Mucosa of descending colon (tissue), 3 donors: ENCODE results near the gene PHACTR1. TPM values are rescaled to one million over a fixed set of nuclear protein-coding genes. Genes with fewer than 3 reads are reported as not detected.

Experiments
- ATAC-seq: fragments of 200-7000 bp; cut with Tn5 transposase; one replicate; pipeline ENCODE4 v1.9.1; 2020; ENCODE audit warnings: mild to moderate bottlenecking, moderate library complexity
- DNase-seq, 3 donors: peaks; one replicate each; pipeline ENCODE4 v3.0.0-alpha.2; 2020
- H3K36me3 ChIP-seq: fragments of 200-600 bp; one replicate; pipeline ENCODE4 v1.8.0; 2021; ENCODE audit warnings: low read depth, mild to moderate bottlenecking
- H3K4me1 ChIP-seq: fragments of 200-600 bp; one replicate; pipeline ENCODE4 v1.8.0; 2021; ENCODE audit warnings: low read depth, mild to moderate bottlenecking
- H3K4me3 ChIP-seq: fragments of 200-600 bp; one replicate; pipeline ENCODE4 v1.8.0; 2021; ENCODE audit warnings: mild to moderate bottlenecking
- H3K9me3 ChIP-seq: fragments of 200-600 bp; one replicate; pipeline ENCODE4 v1.8.0; 2021; ENCODE audit warnings: mild to moderate bottlenecking
- CTCF ChIP-seq: fragments of 200-600 bp; IDR thresholded peaks from one replicate; pipeline ENCODE4 v1.8.0; 2022; ENCODE audit warnings: antibody characterized with exemption, mild to moderate bottlenecking
- intact Hi-C, 2 donors: fragments of 100-400 bp; cut with DNase I in 1 of 2; cut with micrococcal nuclease in 1 of 2; formaldehyde crosslinking; loops; one replicate each; pipeline versions ENCODE4 v1.11.0 to v1.11.1; 2022; cut with DNase I, micrococcal nuclease
- total RNA-seq, 3 donors: library from RNA; stranded (reverse); fragmentation: NEBNext Ultra II Directional in 2 of 3; extraction: Animal tissue kit (Norgen Biotek cat#: 25700) in 2 of 3; gene quantifications; one replicate each; pipeline versions ENCODE4 v1.2.1 to v1.2.4, GENCODE V29; 2021 to 2023
- donor health status: DM: no; HTN: no; CAD: no; lungs with moderate emphysema.
- donor health status: DM: no; HTN: no; CAD: no.
- donor health status: DM: no; HTN: yes; CAD: no.

The PHACTR1 gene
- total RNA-seq, 3 donors from 2014 or later, result 2.7 to 4.7 (median 3.1) TPM

DNA sequence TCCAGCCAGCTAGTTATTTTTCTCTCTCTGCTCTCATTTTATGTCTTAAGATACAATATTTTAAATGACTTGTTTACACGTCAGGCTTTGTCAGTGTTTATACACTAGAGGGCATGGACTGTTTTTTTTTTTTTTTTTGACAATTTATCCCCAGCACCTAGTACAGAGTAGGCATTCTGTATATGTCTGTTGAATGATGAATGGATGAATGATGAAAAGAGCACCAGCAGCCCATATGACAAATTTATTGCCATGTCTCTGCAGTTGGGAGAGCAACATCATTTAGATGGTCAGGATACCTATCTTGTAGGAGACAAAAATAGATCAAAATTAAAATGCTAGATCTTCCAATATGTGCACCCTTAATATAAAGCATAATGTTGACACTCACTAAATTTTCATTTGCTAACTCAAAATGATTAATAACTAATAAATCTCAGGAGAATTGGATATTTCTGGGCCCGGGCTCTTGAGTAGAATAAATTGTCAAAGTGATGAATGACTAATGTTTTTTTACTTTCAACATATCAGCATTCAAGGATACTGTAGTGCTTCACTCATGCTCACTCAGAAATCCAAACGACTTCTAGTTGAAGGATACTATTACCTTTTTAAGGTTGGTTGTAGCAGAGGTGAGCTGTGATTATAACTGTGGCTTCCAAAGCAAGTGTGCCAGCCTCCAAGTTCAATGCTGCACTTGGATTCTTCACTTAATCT, 200.0 kb downstream of the PHACTR1 start:
- H3K4me1 ChIP-seq, result no peaks in the 10 kb centered on the region
- TF ChIP-seq CTCF, result no peak
- no peak for DNase-seq
- no peaks in the 10 kb centered on the region for H3K36me3 ChIP-seq
- intact Hi-C loops, result loop anchor here in 1 of 2 donors (10.0 kb wide), 1 partner anchor 418 kb away; no protein-coding TSS in a partner anchor
- H3K9me3 ChIP-seq, result no peaks in the 10 kb centered on the region
- H3K4me3 ChIP-seq, result no peak overlapping the region
- ATAC-seq, result no peak

- Histone ChIP-seq H3K9me3 (no peaks in the 10 kb centered on the region), H3K4me3 (no peak overlapping the region), H3K36me3 (no peaks in the 10 kb centered on the region), H3K4me1 (no peaks in the 10 kb centered on the region)
- ATAC-seq (no peak), DNase-seq (no peak)
- intact Hi-C loops, result no loop called here
- no peak for TF ChIP-seq CTCF
Observed at GRCh38 chr6:12921467-12921866, 204.9 kb downstream of the PHACTR1 start.

DNA sequence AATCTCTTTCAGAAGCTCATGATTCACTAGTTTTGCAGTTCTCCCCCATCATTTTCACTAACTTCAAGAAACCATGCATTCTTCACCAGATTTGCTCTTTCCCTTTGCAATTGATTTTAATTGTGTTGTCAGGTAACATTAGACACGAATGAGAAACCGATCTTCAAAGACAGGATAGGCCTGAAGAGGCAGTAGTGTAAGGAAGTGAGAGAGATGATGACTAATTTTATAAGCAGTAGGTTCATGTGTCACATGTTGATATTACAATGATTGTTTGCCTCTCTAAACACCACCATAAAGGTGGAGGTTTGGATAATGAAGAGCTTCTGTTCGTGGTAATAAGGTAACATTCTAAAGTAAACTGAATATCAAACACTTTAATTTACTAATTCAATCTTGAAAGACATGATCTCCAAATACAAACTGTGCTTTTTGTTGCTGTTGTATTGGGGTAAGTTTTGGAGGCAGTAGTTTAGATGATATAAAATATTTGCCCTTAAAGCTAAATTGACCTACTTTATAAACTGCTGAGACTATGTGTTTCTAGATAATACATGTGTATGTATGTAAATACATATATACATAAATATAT, 207.2 kb downstream of the PHACTR1 start:
- Histone ChIP-seq H3K4me1 (no peaks in the 10 kb centered on the region), H3K9me3 (no peaks in the 10 kb centered on the region), H3K36me3 (no peaks in the 10 kb centered on the region), H3K4me3 (no peak overlapping the region)
- DNase-seq (no peak), ATAC-seq (no peak)
- TF ChIP-seq CTCF, result no peak
- intact Hi-C loops, result no loop called here

DNA sequence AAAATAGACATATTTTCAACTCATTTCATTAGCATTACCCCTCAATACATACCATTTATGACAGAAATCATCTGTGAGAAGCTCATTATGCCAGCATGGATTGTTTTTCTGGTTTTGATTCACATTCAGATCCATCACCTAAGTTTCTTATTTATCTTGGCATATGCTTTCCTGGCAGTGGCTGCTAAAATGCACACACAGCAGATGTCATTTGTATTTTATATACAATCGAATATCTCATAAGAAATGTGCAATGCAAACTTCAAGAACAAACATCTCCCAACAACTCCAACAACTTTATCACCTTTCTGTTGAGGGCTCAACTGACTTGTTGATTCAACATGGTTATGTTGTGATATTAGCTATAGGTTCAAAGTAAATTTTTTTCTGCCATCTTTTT, 208.3 kb downstream of the PHACTR1 start:
- Histone ChIP-seq H3K9me3 (no peaks in the 10 kb centered on the region), H3K36me3 (no peaks in the 10 kb centered on the region), H3K4me3 (no peak overlapping the region), H3K4me1 (no peaks in the 10 kb centered on the region)
- no peak for TF ChIP-seq CTCF
- no peak for ATAC-seq
- intact Hi-C loops, result no loop called here
- no peak for DNase-seq

DNA sequence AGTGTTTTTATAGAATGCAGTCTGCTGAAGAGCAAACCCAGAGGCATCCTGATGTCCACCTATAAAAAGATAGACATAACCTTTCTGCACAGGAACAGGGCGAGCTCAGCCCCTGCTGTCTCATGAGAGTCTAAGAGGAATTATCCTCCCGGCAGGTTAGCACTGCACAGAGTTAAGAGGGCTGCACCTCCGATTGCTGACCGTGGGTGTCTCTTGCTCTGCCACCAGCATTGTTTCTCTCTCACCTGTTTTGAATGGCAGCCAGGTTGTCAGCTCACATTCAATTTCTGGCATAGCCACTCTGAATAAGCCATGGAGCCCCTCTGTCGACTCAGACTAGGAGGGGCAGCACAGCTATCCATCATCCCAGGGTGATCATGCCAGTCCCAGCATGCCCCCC, 211.2 kb downstream of the PHACTR1 start:
- ATAC-seq (no peak), DNase-seq (no peak)
- no peak for TF ChIP-seq CTCF
- H3K4me1 ChIP-seq, result no peaks in the 10 kb centered on the region
- no peaks in the 10 kb centered on the region for H3K9me3 ChIP-seq
- no peaks in the 10 kb centered on the region for H3K36me3 ChIP-seq
- H3K4me3 ChIP-seq, result no peak overlapping the region
- intact Hi-C loops, result no loop called here
